ENCODE results near the gene ESPN.
"Not testable (repeated sequence)": the region's sequence is repeated elsewhere in the genome, so short reads cannot be mapped to it uniquely, and the experiment has no call there.

ESPN gene

DNA sequence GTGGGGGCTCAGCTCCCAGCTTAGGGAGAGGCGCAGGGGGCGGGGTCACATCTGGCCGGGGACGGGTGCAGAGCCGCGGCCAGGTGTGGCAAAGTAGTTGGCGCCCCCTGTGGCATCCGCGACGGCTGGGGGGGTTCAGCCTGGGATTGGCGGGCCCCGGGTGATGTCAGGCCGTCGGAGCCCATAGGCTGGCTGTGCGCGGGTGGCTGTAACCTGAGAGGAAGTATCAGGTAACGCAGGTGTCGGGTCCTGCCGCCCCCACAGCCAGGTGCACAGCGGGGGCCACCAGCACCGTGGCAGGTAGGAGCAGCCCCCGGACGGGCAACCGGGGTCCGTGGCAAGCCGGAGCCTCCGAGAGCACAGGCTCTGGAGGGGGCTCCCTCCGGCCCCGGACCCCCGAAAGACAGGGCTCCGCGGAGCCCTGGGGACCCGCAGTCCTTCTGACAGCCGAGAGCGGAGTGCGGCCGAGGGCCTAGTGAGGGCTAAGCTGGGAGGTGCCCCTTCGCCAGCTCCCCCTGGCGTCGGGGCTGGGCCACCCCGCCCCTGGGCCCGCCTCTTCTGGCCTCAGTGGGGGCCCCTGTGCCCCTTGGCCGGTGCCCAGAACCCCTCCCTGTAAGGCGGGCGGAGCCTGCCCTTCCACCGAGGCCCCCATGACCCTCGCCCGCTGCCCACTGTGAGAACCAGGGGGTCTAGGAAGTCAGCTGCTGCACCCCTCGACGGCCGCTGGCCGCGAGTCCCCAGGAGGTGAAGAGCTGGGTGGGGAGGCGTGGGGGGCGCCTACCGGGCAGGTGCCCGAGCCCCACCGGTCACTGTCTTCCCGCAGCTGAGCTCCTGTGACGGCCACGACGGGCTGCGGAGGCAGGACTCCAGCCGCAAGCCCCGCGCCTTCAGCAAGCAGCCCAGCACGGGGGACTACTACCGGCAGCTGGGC lies 23.5 kb downstream of the ESPN start:
- no peak for DNase-seq (ENCODE audit: low spot score)

DNA sequence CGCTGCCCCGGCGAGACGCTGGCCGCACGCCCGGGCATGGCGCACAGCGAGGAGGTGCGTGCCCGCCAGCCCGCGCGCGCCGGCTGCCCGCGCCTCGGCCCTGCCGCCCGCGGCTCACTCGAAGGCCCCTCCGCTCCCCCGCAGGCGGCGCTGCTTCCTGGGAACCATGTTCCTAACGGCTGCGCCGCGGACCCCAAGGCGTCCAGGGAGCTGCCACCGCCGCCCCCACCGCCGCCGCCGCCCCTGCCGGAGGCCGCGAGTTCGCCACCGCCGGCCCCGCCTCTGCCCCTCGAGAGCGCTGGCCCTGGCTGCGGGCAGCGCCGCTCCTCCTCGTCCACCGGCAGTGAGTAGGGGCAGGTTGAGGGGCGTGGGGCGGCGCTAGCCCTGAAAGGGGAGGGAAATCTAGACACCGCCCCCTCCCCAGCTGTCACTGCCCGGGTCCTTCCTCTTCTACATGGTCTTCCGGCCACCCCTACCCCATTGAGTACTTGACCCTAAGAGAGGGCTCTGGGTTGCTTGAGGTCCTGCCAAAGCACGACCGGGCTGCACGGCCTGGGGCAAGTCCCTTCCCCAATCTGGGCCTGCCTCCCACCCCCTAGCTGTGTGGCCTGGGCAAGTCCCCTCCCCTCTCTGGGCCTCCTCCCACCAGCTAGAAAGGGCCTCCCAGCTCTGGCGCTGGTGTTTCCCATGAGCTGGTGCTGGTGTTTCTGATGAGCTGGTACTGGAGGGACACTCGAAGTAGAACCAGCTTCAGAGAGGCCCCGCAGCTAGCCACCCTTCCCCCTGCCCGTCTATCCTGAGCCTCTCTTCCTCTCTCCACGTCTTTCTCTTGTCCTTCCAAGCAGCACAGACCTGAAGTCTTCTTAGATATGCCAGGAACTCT lies 24.4 kb downstream of the ESPN start:
- DNase-seq (ENCODE audit: low spot score), result peak; percentile 72

DNA sequence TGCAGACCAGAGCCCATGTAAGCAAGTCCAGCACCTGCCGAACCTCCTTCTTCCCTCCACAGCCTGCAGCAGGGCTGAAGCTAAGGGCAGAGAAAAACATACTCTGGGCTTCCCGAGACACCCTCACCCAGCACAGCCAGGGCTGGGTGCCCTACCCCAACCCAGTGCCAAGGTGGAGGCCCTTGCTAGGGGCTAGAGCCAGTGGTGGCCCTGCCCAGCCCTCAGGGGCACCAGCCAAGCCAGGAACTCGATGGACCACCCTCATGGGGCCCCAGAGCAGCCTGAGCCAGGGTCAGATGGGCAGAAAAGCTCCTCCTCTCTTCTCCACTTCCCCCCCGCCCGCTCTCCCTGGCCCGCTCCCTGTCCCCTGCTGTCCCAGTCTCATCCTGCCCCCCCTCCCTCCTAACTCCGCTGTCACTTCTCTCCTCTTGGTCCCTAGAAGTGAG lies 25.5 kb downstream of the ESPN start:
- DNase-seq (ENCODE audit: low spot score), result no peak

DNA sequence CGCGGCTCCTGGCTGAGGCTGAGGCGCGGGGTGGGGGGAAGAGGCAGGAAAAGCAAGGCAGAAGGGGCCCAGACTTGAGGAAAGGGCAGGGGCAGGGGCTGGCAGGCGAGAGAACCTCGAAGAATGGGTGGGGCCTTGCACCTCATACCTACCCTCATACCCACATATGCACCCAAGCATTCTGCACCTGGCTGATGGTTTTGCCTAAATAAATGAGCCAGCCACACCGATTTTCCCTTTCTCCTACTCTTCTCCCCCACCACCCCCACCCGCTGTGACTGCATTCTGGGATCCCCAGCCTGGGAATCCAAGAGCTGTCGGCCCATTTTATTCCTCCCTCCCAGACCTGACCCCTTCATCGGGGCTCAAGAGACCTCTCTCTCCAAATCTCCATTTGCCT lies 25.9 kb downstream of the ESPN start:
- DNase-seq (ENCODE audit: low spot score), result not testable (repeated sequence)

GRCh38 chr1:6450943-6451373 lies 26.4 kb downstream of the ESPN start:
- DNase-seq (ENCODE audit: low spot score), result no peak

DNA sequence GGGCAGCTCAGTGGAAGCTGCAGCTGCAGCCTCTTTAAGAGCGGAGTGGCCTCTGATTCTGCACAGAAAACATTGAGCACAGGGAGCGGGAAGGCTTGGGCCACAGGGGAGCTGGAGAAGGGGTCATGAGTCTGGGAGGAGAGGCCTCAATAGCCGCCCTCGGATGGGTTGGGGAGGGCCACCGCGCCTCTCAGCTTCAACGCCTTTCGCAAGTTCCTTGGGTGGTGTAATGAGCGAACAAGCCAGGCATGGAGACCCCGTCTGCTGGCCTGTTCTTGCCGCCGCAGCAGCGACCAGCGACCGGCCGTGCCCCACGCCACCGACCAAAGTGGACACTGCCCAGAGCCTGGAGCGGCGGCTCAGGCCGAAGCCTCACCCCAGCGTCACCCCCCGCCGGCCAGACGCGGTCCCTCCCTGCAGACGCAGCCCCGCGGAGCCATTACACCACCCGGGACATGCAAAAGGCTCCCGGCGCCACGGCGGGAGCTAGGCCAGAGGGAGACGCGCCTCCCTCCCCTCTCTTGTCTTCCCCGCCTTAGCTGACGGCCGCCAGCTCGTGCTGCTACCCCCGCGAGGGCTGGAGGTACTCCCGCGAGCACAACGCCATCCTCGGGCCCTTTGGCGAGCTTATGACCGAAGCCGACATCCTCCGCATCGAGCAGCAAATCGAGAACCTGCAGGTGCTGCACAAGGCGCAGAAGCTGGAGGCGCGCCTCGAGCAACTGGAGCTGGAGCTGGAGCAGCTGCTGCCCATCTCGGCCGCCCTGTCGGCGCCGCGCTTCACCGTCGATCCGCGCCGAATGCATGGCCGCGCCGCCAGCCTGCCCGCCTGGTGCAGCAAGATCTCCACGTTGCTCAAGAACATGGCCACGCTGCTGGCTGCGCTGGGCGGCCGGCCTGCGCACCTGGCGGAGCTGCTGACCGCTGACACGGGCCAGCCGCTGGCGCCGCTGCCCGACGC lies 29.6 kb downstream of the ESPN start:
- not testable (repeated sequence) for DNase-seq (ENCODE audit: low spot score)

DNA sequence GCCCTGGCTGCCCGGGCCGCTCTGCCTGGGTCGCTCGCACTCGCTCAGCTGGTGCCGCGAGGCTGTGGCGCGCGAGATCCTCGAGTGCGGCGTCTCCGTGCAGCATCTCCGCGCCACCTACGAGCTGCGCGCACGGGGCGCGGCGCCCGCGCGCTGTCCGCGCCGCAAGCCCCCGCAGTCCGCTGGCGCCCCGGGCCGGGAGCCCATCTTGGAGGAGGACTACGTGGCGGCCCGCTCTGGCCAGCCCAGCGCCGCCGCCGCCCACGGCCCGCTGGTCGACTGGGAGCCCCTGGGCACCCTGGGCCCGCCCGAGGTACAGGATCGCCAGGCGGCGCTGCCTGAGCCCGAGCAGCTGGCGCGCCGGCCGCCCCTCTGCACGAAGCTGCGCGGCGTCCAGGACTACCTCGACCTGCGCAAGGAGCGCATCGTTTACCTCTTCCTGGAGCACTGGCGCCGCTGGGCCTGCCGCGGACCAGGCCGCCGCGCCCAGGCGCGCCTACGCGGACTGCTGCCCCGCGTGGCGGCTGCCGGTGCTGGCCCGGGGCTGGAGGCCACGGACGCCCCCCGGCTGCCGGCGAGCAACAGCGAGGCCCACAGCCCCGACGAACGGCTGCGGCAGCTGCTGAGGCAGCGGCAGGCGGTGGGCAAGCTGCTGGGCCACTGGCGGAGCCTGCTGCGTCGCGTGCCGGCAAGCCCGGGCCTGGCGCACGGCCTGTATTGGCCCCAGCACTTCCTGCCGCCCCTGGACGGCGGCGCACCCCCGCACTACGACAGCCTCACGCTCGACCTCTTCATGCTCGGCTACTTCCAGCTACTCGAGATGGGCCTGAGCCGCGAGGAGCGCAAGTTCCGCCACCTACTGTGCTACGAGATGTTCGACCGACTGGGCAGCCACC lies 30.5 kb downstream of the ESPN start:
- DNase-seq (ENCODE audit: low spot score), result peak; percentile 67

DNA sequence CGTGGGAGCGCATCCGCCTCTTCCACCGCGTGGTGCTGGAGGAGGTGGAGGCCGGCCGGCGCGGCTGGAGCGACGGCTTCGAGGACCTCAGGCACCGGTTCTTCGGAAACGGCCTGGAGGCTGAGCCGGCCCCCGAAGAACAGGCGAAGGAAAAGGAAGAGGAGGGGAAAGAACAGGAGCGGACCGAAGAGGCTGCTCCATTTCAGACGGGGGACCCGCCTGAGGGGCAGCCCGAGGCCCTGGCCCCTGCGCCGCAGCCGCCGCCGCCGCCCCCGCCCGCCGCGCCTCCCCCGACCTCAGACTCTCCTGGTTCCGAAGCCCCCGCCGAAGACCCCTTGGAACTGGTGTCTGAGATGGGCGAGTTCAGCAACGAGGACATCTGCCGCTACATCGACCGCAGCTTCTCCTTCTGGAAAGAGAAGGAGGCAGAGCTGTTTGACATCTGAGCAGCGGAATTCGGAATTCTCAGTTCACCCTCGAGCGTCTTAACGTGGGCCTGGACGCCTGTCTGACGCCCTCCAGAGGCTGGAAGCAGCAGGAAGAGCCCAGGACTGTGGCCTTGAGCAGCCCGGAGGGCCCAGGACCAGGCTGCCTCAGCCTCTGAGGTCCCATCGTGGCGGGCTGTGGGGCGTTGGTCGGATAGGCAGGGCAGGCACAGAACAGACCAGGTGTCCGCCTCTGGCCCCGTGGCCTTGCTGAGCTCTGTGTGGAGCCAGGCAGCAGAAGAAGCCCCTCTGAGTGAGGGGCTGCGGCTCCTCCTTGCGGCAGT lies 31.4 kb downstream of the ESPN start:
- DNase-seq (ENCODE audit: low spot score), result not testable (repeated sequence)

DNA sequence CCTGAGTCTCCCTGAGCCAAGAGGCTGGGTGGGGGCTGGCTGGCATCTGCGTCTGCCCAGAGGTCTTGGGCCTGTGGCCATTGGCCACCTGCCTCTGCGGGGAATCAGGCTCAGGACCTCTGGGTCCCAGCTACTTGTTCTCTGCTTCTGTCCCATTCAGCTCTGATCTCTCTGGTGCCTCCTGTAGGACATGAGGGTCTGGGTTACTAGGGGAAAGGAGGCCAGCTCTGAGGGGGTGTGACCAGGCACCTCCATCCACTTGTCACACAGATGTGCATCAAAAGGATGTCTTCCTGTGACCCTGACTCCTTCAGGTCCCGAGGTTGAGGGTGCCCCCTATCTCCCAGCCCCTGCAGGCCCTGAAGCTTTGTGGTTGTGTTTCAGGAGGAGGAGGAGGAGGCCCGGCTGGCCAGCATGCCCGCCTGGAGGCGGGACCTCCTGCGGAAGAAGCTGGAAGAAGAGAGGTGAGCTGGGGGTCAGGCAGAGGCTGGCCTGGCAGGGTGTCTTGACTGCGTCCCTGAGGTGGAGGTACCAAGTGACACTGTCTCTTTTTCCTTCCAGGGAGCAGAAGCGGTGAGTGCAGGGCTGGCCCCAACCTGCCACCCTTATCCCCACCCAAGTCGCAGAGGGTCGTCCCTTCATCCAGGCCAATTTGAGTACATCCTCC lies 32.4 kb downstream of the ESPN start:
- no peak for DNase-seq (ENCODE audit: low spot score)

GRCh38 chr1:6459850-6460265 lies 35.3 kb downstream of the ESPN start:
- DNase-seq (ENCODE audit: low spot score), result no peak

DNA sequence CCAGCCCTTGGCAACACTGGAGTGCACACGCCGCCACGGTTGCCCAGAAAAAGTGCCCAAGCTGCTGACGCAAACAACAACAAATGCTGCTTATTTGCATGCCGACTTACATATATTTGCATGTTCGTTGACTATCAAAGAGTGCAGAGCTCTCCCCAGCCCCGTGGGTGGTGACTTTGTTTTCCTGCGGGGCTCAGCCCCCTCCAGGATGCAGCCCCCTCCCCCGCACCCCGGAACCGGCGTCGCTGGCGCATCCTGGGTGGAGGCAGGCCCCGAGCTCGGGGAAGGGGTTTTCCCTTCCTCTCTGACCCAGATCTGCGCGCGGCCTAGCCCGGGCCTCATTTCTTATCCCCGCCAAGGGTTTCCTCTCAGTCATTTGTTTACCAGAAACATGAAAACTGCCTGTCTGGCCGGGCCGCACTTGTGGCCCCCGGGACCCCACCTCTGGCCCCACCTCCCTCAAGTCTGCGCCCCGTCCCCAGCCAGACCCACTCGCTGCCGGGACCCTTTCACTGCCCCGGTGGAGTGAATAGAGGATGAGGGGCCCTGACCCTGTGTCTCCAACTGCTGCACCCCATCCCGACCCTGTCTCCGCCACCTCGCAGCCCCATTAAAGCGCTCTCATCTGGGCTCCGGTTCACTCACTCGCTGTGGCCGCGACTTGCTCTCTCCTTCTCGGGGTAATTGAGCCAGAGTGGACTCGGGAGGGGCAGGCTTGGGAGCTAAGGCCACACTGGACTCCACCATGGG lies 35.9 kb downstream of the ESPN start:
- DNase-seq (ENCODE audit: low spot score), result no peak

GRCh38 chr1:6461051-6461530 lies 36.5 kb downstream of the ESPN start:
- no peak for DNase-seq (ENCODE audit: low spot score)

GRCh38 chr1:6461538-6462411 lies 37.2 kb downstream of the ESPN start:
- no peak for DNase-seq (ENCODE audit: low spot score)

DNA sequence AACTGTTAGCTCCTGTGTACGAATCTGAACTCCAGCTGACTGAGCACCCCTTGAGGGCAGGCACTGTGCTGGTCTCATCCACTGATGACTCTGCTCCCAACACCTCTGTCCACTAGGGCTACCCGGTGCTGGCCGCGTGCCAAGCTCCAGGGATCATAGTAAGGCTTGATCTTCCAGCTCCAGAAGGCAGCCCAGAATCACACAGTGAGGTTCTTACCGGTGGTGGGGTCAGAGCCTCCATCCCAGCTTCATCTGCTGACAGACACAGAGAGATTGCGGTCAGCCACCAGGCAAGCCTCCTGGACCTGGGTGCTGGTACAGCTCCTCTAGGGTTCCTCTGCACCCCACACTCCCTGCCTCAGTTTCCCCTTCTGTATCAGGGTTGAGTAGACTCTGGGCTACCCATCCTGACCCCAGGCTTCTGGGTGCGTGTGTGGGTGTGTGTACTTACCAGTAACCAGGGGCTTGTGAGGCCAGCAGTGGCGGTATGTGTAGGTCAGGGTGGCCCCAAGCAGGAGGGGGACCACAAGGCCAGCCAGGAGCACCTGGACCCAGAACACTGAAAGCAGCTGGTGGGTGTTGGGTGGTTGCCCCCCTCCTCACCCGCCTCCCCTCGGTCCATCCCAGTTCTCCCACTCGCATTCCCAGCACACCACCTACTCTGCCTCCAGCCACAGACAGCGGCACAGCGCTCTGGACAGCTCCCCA lies 38.0 kb downstream of the ESPN start:
- DNase-seq (ENCODE audit: low spot score), result no peak

DNA sequence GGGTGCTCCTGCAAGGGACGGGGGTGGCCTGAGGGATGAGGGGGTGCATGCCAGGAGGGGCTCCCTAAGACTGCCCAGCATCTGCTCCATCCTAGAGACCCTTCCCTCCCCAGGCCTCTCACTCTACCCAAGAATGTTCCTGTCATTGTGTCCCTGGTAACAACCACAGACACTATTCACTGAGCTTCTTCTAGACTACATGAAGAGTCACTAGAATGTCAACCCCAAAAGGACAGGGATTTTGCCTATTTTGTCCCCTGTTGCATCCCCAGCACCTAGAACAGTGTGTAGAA lies 38.5 kb downstream of the ESPN start:
- no peak for DNase-seq (ENCODE audit: low spot score)

GRCh38 chr1:6464514-6464836 lies 39.9 kb downstream of the ESPN start:
- DNase-seq (ENCODE audit: low spot score), result no peak

GRCh38 chr1:6464915-6465314 lies 40.3 kb downstream of the ESPN start:
- no peak for DNase-seq (ENCODE audit: low spot score)

All from D341Med (cell line).